HG03354 (cell line): ENCODE measurements around the gene SND1.

Source experiments
- ATAC-seq: cut with Tn5 transposase; IDR thresholded peaks from one replicate; pipeline ENCODE4 v1.9.1; 2021; ENCODE audit warnings: mild to moderate bottlenecking; ENCODE audit not compliant: unreplicated experiment, poor library complexity, severe bottlenecking

The SND1 gene

GRCh38 chr7:128036226-128036940 lies 384.4 kb downstream of the SND1 start:
- no peak for ATAC-seq

- no peak for ATAC-seq
Observed at GRCh38 chr7:128037081-128037480, 385.1 kb downstream of the SND1 start.

- peak; percentile 59 for ATAC-seq
Observed at GRCh38 chr7:128037880-128038619, 386.1 kb downstream of the SND1 start.

GRCh38 chr7:128039544-128039953 lies 387.6 kb downstream of the SND1 start:
- ATAC-seq, result no peak

- no peak for ATAC-seq
Observed at GRCh38 chr7:128040205-128040604, 388.2 kb downstream of the SND1 start.

GRCh38 chr7:128041203-128041602 lies 389.2 kb downstream of the SND1 start:
- no peak for ATAC-seq

GRCh38 chr7:128042012-128042411 lies 390.0 kb downstream of the SND1 start:
- ATAC-seq, result no peak

GRCh38 chr7:128044064-128044463 lies 392.1 kb downstream of the SND1 start:
- ATAC-seq, result no peak

- ATAC-seq, result no peak
Observed at GRCh38 chr7:128045158-128045557, 393.2 kb downstream of the SND1 start.

GRCh38 chr7:128045766-128046165 lies 393.8 kb downstream of the SND1 start:
- no peak for ATAC-seq

- ATAC-seq, result no peak
Observed at GRCh38 chr7:128052404-128052803, 400.4 kb downstream of the SND1 start.

- ATAC-seq, result no peak
Observed at GRCh38 chr7:128053023-128053422, 401.0 kb downstream of the SND1 start.

GRCh38 chr7:128053991-128054390 lies 402.0 kb downstream of the SND1 start:
- ATAC-seq, result no peak

GRCh38 chr7:128054511-128054910 lies 402.5 kb downstream of the SND1 start:
- ATAC-seq, result no peak

GRCh38 chr7:128055637-128056036 lies 403.6 kb downstream of the SND1 start:
- ATAC-seq, result no peak

- ATAC-seq, result no peak
Observed at GRCh38 chr7:128056901-128057300, 404.9 kb downstream of the SND1 start.

- no peak for ATAC-seq
Observed at GRCh38 chr7:128057909-128058308, 405.9 kb downstream of the SND1 start.

GRCh38 chr7:128059143-128059988 lies 407.4 kb downstream of the SND1 start:
- no peak for ATAC-seq

GRCh38 chr7:128060018-128060417 lies 408.0 kb downstream of the SND1 start:
- no peak for ATAC-seq

- ATAC-seq, result no peak
Observed at GRCh38 chr7:128063088-128063487, 411.1 kb downstream of the SND1 start.
